MM.1S (cell line): ENCODE measurements around the gene MIP.

Experiments used
- CTCF ChIP-seq: fragments of 300-600 bp; sonication (generic); IDR thresholded peaks from 2 replicates; pipeline ENCODE4 v1.5.1; 2016; ENCODE audit warnings: antibody characterized with exemption, low read length, mixed read lengths
- EZH2 ChIP-seq: fragments of 300-600 bp; sonication (generic); optimal IDR thresholded peaks from 2 replicates; pipeline ENCODE3; 2017; ENCODE audit warnings: low read depth, mild to moderate bottlenecking, antibody characterized with exemption, low read length, mixed read lengths

- TF ChIP-seq EZH2 (no peak), CTCF (no peak)
These were observed 34.0 kb downstream of the MIP start for GRCh38 chr12:56420411-56420810.
